Kidney (tissue), 14 donors: ENCODE data around the gene RAB39B. TPM values are rescaled to one million over a fixed set of nuclear protein-coding genes. Genes with fewer than 3 reads are reported as not detected.
"Not testable (repeated sequence)": the region's sequence is repeated elsewhere in the genome, so short reads cannot be mapped to it uniquely, and the experiment has no call there.

Source experiments
- DNase-seq, 5 donors: peaks; one replicate each; pipeline ENCODE4 v3.0.0-alpha.2; 2013 to 2020
- FAIRE-seq: peaks from 2 replicates; lab custom pipeline; 2012; peaks lifted over from hg19 to GRCh38; lab: Jason Lieb, UNC
- H3K27ac ChIP-seq, 2 donors: one replicate each; pipeline ENCODE4 v1.7.0; 2013; ENCODE audit warnings: low read depth in 2 of 2, low read length in 2 of 2, inconsistent platforms in 1 of 2
- H3K27me3 ChIP-seq: one replicate; pipeline ENCODE4 v1.7.1; 2013; ENCODE audit warnings: low read length, inconsistent platforms; ENCODE audit not compliant: control insufficient read depth, insufficient read depth
- H3K36me3 ChIP-seq, 3 donors: one replicate each; pipeline versions ENCODE4 v1.7.0 to v1.7.1; 2013; ENCODE audit warnings: low read length in 3 of 3, control low read depth in 1 of 3, inconsistent platforms in 1 of 3; ENCODE audit not compliant: insufficient read depth in 3 of 3, control insufficient read depth in 2 of 3
- H3K4me1 ChIP-seq, 3 donors: one replicate each; pipeline versions ENCODE4 v1.7.0 to v1.7.1; 2013; ENCODE audit warnings: low read length in 3 of 3, inconsistent platforms in 1 of 3, low read depth in 1 of 3; ENCODE audit not compliant: control insufficient read depth in 2 of 3, insufficient read depth in 2 of 3
- H3K4me3 ChIP-seq, 3 donors: one replicate each; pipeline versions ENCODE4 v1.7.0 to v1.8.1; 2013; ENCODE audit warnings: low read length in 3 of 3, control low read depth in 1 of 3, inconsistent platforms in 1 of 3
- H3K9ac ChIP-seq, 3 donors: one replicate each; pipeline versions ENCODE4 v1.7.0 to v1.7.1; 2013; ENCODE audit warnings: low read length in 3 of 3, control low read depth in 1 of 3, inconsistent platforms in 1 of 3
- H3K9me3 ChIP-seq, 3 donors: one replicate each; pipeline versions ENCODE4 v1.7.0 to v1.7.1; 2013; ENCODE audit warnings: low read length in 3 of 3, control low read depth in 1 of 3, inconsistent platforms in 1 of 3; ENCODE audit not compliant: control insufficient read depth in 2 of 3, insufficient read depth in 1 of 3
- intact Hi-C: fragments of 100-400 bp; cut with DNase I; formaldehyde crosslinking; loops from one replicate; pipeline ENCODE4 v1.11.1; 2022
- polyA plus RNA-seq: library from polyadenylated mRNA; stranded (reverse); fragments of 350-450 nt; fragmentation: Illumina TruSeq; extraction: RNeasy Lipid Tissue Mini Kit (QIAGEN cat#74804); gene quantifications from one replicate; pipeline ENCODE4 v1.2.3, GENCODE V29; 2014; ENCODE audit warnings: low read depth, low replicate concordance; ENCODE audit not compliant: insufficient read depth
- total RNA-seq: library from RNA; stranded (reverse); fragmentation: NEBNext Ultra II Directional; extraction: Animal tissue kit (Norgen Biotek cat#: 25700); gene quantifications from one replicate; pipeline ENCODE4 v1.2.1, GENCODE V29; 2021
- TF ChIP-seq, protein P1 (sequence below): IDR thresholded peaks from 3 replicates; pipeline ENCODE4 v1.5.1; 2012; ENCODE audit warnings: mild to moderate bottlenecking, moderate library complexity, borderline replicate concordance; ENCODE audit not compliant: insufficient read depth; ENCODE audit errors: extremely low read depth
- donor health status: control.
- donor health status: control.
- donor health status: control.
- donor health status: control.
- donor health status: control.
- donor health status: DM: yes; HTN: yes; CAD: no.
- donor health status: Normal renal cell carcinoma (clear cell type).

The RAB39B gene
- total and polyA plus RNA-seq, 2 donors from 2014 or later = 1.2 to 1.8 TPM

DNA sequence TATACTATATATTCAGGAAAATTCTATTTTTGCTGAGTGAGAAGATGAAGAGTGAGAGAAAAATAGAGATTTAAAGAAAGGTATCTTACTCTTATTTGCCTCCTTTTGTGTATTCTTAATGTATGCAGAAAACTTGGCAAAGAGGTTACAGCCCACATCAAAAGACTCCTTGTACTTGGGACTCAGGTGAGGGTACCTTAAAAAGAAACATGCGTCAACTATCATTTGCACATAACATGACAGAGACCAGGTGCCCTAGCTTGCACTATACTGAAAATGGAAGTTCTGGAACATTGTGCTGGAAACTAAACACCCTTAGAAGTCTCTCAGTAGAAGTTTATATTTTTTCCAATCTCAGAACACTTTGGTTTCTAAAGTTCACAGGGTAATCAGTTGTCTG, 15.6 kb upstream of the RAB39B start:
- H3K36me3 ChIP-seq = no peaks in the 10 kb centered on the region
- no peak for FAIRE-seq
- no peak overlapping the region for H3K27ac ChIP-seq
- H3K4me1 ChIP-seq = no peaks in the 10 kb centered on the region
- H3K9ac ChIP-seq = no peak overlapping the region
- TF ChIP-seq, protein P1, sequence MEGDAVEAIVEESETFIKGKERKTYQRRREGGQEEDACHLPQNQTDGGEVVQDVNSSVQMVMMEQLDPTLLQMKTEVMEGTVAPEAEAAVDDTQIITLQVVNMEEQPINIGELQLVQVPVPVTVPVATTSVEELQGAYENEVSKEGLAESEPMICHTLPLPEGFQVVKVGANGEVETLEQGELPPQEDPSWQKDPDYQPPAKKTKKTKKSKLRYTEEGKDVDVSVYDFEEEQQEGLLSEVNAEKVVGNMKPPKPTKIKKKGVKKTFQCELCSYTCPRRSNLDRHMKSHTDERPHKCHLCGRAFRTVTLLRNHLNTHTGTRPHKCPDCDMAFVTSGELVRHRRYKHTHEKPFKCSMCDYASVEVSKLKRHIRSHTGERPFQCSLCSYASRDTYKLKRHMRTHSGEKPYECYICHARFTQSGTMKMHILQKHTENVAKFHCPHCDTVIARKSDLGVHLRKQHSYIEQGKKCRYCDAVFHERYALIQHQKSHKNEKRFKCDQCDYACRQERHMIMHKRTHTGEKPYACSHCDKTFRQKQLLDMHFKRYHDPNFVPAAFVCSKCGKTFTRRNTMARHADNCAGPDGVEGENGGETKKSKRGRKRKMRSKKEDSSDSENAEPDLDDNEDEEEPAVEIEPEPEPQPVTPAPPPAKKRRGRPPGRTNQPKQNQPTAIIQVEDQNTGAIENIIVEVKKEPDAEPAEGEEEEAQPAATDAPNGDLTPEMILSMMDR = no peak
- intact Hi-C loops = no loop called here
- H3K4me3 ChIP-seq = no peak overlapping the region
- DNase-seq = no peak
- no peaks in the 10 kb centered on the region for H3K27me3 ChIP-seq
- H3K9me3 ChIP-seq = no peaks in the 10 kb centered on the region

DNA sequence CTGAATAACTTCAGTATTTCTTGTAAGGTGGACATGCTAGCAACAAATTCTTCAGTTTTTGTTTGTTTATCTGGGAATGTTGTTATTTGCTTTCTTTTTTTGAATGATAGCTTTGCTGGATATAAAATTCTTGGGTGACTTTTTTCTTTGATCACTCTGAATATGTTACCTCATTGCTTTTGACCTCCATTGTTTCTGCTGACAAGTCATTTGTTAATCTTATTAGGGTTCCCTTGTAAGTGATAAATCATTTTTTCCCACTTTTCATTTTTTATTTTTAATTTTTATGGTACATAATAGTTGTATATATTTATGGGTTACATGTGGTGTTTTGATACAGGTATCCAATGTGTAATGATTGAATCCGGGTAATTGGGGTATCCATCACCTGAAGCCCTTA, 6.7 kb upstream of the RAB39B start:
- H3K9ac ChIP-seq = no peak overlapping the region
- DNase-seq (no peak), FAIRE-seq (no peak)
- H3K36me3 ChIP-seq = no peaks in the 10 kb centered on the region
- TF ChIP-seq, protein P1 = no peak
- no peak overlapping the region for H3K27ac ChIP-seq
- intact Hi-C loops = no loop called here
- H3K4me3 ChIP-seq = no peak overlapping the region
- no peaks in the 10 kb centered on the region for H3K27me3 ChIP-seq
- H3K9me3 ChIP-seq = no peaks in the 10 kb centered on the region
- no peaks in the 10 kb centered on the region for H3K4me1 ChIP-seq

DNA sequence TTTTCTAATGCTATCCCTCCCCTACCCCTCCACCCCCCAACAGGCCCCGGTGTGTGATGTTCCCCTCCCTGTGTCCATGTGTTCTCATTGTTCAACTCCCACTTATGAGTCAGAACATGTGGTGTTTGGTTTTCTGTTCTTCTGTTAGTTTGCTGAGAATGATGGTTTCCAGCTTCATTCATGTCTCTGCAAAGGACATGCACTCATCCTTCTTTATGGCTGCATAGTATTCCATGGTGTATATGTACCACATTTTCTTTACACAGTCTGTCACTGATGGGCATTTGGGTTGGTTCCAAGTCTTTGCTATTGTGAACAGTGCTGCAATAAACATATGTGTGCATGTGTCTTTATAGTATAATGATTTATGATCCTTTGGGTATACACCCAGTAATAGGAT, 3.7 kb upstream of the RAB39B start:
- FAIRE-seq = not testable (repeated sequence)

DNA sequence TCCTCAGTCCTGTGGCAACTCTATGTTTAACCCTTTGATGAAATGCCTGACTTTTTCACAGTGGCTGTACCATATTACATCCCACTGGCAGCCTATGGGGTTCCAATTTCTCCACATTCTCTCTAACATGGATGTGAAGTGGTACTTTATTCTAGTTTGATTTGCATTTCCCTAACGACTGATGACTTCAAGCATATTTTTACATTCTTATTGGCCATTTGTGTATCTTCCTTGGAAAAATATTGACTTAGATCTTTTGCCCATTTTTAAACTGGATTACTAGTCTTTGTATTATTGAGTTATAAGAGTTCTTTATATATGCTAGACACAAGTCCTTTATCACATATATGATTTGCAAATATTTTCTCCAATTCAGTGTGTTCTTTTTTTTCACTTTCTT, 2.1 kb upstream of the RAB39B start:
- Histone ChIP-seq H3K27me3 (no peaks in the 10 kb centered on the region), H3K27ac (no peak overlapping the region), H3K36me3 (no peaks in the 10 kb centered on the region), H3K9me3 (no peaks in the 10 kb centered on the region), H3K4me1 (no peaks in the 10 kb centered on the region), H3K9ac (no peak overlapping the region), H3K4me3 (no peak overlapping the region)
- FAIRE-seq (no peak), DNase-seq (no peak)
- intact Hi-C loops = no loop called here
- TF ChIP-seq, protein P1 = no peak

More for the DNA sequence above, 3.7 kb upstream of the RAB39B start:
- intact Hi-C loops, DNase-seq, H3K4me3 ChIP-seq, H3K27ac ChIP-seq, H3K9ac ChIP-seq, H3K27me3 ChIP-seq, H3K4me1 ChIP-seq, H3K36me3 ChIP-seq, H3K9me3 ChIP-seq: not testable (repeated sequence)
